Measurements from ENCODE around the gene MYO7A. TPM values are rescaled to one million over a fixed set of nuclear protein-coding genes. Genes with fewer than 3 reads are reported as not detected.

MYO7A gene
- total and polyA plus RNA-seq, 2 of the 4 experiments (the other 2 are of a cell fraction), result 0.02 TPM; not detected in 1

DNA sequence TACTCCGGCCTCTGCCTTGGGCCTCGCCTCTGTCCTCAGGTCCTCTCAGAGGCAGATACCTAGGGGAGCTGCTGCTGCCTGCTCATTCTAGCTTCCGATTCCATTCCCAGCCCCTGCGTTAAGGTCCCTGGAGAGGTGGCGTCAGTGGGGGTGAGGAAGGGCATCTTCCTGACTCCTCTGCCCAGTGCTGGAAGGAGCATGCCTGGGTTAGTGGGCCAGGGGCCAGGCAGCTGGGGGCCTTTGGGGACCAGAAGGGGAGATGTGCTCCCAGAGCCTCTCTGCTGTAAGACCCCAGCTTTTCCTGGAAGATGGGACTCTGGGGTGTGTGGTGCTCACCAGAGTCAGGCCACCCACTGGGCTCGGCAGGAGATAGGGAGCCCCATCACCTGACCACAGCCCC is 3.6 kb upstream of the MYO7A start:
- Histone ChIP-seq H2BK5ac (ENCODE audit: low read depth, low read length, poor library complexity, severe bottlenecking) (no peak overlapping the region), H3K9me3 (ENCODE audit: control insufficient read depth, insufficient read depth, low read length) (no peaks in the 10 kb centered on the region), H3K4me3 (ENCODE audit: insufficient read depth, low read depth, low read length) (no peak overlapping the region), H3K4me2 (ENCODE audit: low read depth, low read length) (no peak overlapping the region), H2BK20ac (ENCODE audit: low read depth, low read length) (no peak overlapping the region), H4K5ac (ENCODE audit: low read depth, low read length) (no peak overlapping the region), H3K9ac (ENCODE audit: low read depth, low read length) (no peak overlapping the region), H3K4me1 (ENCODE audit: control insufficient read depth, insufficient read depth, low read length) (peaks cover 6% of the 10 kb centered on the region; the same call in 1 of the 2 replicates), H4K20me1 (ENCODE audit: insufficient read depth, low read length) (no peaks in the 10 kb centered on the region), H4K8ac (ENCODE audit: low read depth in 2 of 2, low read length in 2 of 2) (no peak overlapping the region), H2AFZ (replicated peaks; ENCODE audit: low read length, poor library complexity) (no peak overlapping the region), H4K91ac (ENCODE audit: insufficient read depth, low read depth, low read length) (no peak overlapping the region), H3K4ac (ENCODE audit: low read depth, low read length) (no peak overlapping the region), H2AK5ac (ENCODE audit: low read depth, low read length) (no peak overlapping the region), H3K27ac (ENCODE audit: insufficient read depth, low read length) (no peak overlapping the region), H2AK9ac (replicated peaks; ENCODE audit: low read depth, low read length, poor library complexity) (no peak overlapping the region), H3K14ac (replicated peaks; ENCODE audit: low read depth, low read length) (no peak overlapping the region), H2BK120ac (ENCODE audit: low read depth, low read length) (no peak overlapping the region), H3K27me3 (ENCODE audit: control insufficient read depth, insufficient read depth, low read length) (no peaks in the 10 kb centered on the region), H3K9me1 (ENCODE audit: insufficient read depth, low read length) (no peaks in the 10 kb centered on the region; the same call in 1 of the 2 replicates), H2BK15ac (ENCODE audit: low read depth, low read length) (no peak overlapping the region), H3K36me3 (ENCODE audit: control insufficient read depth, insufficient read depth, low read length) (peaks cover 18% of the 10 kb centered on the region; the same call in 1 of the 2 replicates), H3K56ac (ENCODE audit: extremely low read depth, insufficient read depth, low read length) (no peak overlapping the region), H3K18ac (ENCODE audit: low read depth, low read length) (no peak overlapping the region), H3K23ac (ENCODE audit: low read depth, low read length) (no peak overlapping the region), H3K79me1 (ENCODE audit: low read depth in 1 of 2, low read length in 2 of 2) (no peaks in the 10 kb centered on the region)
- no CpG with 5 or more reads among the region's 6 CpGs for WGBS, 2 experiments (ENCODE audit: extremely low coverage in 2 of 2, insufficient read length in 1 of 2)
- TF ChIP-seq BHLHE40 (IDR thresholded peaks at IDR 0.05; ENCODE audit: low read depth, low read length), result no peak
- TF ChIP-seq MAFK (IDR thresholded peaks at IDR 0.05; ENCODE audit: low read depth, low read length), result no peak
- no peak for TF ChIP-seq FOS (IDR thresholded peaks at IDR 0.05; ENCODE audit: low read depth, low read length)
- TF ChIP-seq RCOR1 (IDR thresholded peaks at IDR 0.05; ENCODE audit: insufficient replicate concordance, low read length), result no peak
- TF ChIP-seq CHD1 (IDR thresholded peaks at IDR 0.05; ENCODE audit: low read depth, low read length), result no peak
- TF ChIP-seq, protein P1, sequence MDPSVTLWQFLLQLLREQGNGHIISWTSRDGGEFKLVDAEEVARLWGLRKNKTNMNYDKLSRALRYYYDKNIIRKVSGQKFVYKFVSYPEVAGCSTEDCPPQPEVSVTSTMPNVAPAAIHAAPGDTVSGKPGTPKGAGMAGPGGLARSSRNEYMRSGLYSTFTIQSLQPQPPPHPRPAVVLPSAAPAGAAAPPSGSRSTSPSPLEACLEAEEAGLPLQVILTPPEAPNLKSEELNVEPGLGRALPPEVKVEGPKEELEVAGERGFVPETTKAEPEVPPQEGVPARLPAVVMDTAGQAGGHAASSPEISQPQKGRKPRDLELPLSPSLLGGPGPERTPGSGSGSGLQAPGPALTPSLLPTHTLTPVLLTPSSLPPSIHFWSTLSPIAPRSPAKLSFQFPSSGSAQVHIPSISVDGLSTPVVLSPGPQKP (IDR thresholded peaks at IDR 0.05; ENCODE audit: borderline replicate concordance, low read depth, low read length), result no peak
- TF ChIP-seq NFE2L2 (IDR thresholded peaks at IDR 0.05; ENCODE audit: low read depth, low read length), result no peak
- TF ChIP-seq MAZ (IDR thresholded peaks at IDR 0.05; ENCODE audit: borderline replicate concordance, low read depth, low read length), result no peak
- TF ChIP-seq, protein P2, sequence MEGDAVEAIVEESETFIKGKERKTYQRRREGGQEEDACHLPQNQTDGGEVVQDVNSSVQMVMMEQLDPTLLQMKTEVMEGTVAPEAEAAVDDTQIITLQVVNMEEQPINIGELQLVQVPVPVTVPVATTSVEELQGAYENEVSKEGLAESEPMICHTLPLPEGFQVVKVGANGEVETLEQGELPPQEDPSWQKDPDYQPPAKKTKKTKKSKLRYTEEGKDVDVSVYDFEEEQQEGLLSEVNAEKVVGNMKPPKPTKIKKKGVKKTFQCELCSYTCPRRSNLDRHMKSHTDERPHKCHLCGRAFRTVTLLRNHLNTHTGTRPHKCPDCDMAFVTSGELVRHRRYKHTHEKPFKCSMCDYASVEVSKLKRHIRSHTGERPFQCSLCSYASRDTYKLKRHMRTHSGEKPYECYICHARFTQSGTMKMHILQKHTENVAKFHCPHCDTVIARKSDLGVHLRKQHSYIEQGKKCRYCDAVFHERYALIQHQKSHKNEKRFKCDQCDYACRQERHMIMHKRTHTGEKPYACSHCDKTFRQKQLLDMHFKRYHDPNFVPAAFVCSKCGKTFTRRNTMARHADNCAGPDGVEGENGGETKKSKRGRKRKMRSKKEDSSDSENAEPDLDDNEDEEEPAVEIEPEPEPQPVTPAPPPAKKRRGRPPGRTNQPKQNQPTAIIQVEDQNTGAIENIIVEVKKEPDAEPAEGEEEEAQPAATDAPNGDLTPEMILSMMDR (conservative IDR thresholded peaks at IDR 0.05; ENCODE audit: low read depth, low read length), result no peak
- DNase-seq (no peak), ATAC-seq (ENCODE audit: low read depth) (no peak)
- CTCF ChIA-PET, result no interaction called here
- dilution Hi-C loops (cut with HindIII; ENCODE audit: low sequenced_read_pairs, unreplicated experiment) (no loop called here), in situ Hi-C loops (cut with MboI; ENCODE audit: low sequenced_read_pairs) (loop anchor here (10.0 kb wide), 1 partner anchor 60 kb away; no protein-coding TSS in a partner anchor), intact Hi-C loops (cut with micrococcal nuclease) (no loop called here)
- BruUV-seq (replicated peaks), result no TSS peak
- POLR2A ChIA-PET (ENCODE audit: unreplicated experiment), result no interaction called here
